EL (cell line): Measurements from ENCODE around the gene SPDYE4.
"Not testable (repeated sequence)": the region's sequence is repeated elsewhere in the genome, so short reads cannot be mapped to it uniquely, and the experiment has no call there.

Experiments
- DNase-seq: peaks from one replicate; pipeline ENCODE4 v3.0.0-alpha.2; 2016

SPDYE4 gene

GRCh38 chr17:8758137-8758596 is at the start of gene SPDYE4:
SPDYE4 (minus strand) TSS chr17:8758546; CDS start chr17:8758382, 164 bp downstream.
- no peak for DNase-seq

- DNase-seq, result peak; percentile 29
These were observed 48.7 kb upstream of the SPDYE4 start for GRCh38 chr17:8806926-8807550.

- DNase-seq, result no peak
These were observed 48.0 kb upstream of the SPDYE4 start for GRCh38 chr17:8806253-8806925.

GRCh38 chr17:8805396-8805795 is 47.0 kb upstream of the SPDYE4 start:
- DNase-seq, result not testable (repeated sequence)

GRCh38 chr17:8803531-8804420 is 45.4 kb upstream of the SPDYE4 start:
- DNase-seq, result no peak

GRCh38 chr17:8801135-8801840 is 42.9 kb upstream of the SPDYE4 start:
- no peak for DNase-seq

GRCh38 chr17:8800656-8801055 is 42.3 kb upstream of the SPDYE4 start:
- no peak for DNase-seq

GRCh38 chr17:8799570-8800212 is 41.3 kb upstream of the SPDYE4 start:
- DNase-seq, result peak; percentile 40

- DNase-seq, result no peak
These were observed 40.7 kb upstream of the SPDYE4 start, which contains the start of gene MFSD6L for GRCh38 chr17:8798846-8799569. MFSD6L (minus strand) TSS chr17:8799365; CDS start chr17:8799120, 245 bp downstream.

GRCh38 chr17:8798176-8798845 is 40.0 kb upstream of the SPDYE4 start:
- DNase-seq, result no peak

- DNase-seq, result no peak
These were observed 39.4 kb upstream of the SPDYE4 start for GRCh38 chr17:8797621-8798175.

GRCh38 chr17:8794636-8795035 is 36.3 kb upstream of the SPDYE4 start:
- DNase-seq, result no peak

GRCh38 chr17:8793649-8794048 is 35.3 kb upstream of the SPDYE4 start:
- no peak for DNase-seq

- DNase-seq, result no peak
These were observed 34.3 kb upstream of the SPDYE4 start for GRCh38 chr17:8792646-8793045.

- DNase-seq, result peak; percentile 79
These were observed 33.5 kb upstream of the SPDYE4 start for GRCh38 chr17:8791910-8792270.

- DNase-seq, result no peak
These were observed 33.0 kb upstream of the SPDYE4 start for GRCh38 chr17:8791248-8791909.

- no peak for DNase-seq
These were observed 31.4 kb upstream of the SPDYE4 start for GRCh38 chr17:8789743-8790142.

GRCh38 chr17:8788998-8789397 is 30.7 kb upstream of the SPDYE4 start:
- DNase-seq, result no peak

- DNase-seq, result peak; percentile 68
These were observed 27.4 kb upstream of the SPDYE4 start for GRCh38 chr17:8785547-8786413.
